Prostate gland (tissue), 2 donors: ENCODE measurements around the gene MRPL14.

Source experiments
- POLR2A ChIP-seq: fragments of 450-650 bp; IDR thresholded peaks from one replicate; pipeline ENCODE4 v1.6.1; 2016; ENCODE audit warnings: antibody characterized with exemption, mild to moderate bottlenecking
- TF ChIP-seq, protein P1 (sequence below), 4 experiments: fragments of 200-600 bp in 2 of 4; fragments of 450-650 bp in 2 of 4; sonication (generic) in 2 of 4; IDR thresholded peaks; 1 replicate in 3 of 4; 2 replicates in 1 of 4; pipeline ENCODE4 v1.5.1; 2016 to 2019; ENCODE audit warnings: antibody characterized with exemption in 4 of 4, mild to moderate bottlenecking in 2 of 4, moderate library complexity in 2 of 4

DNA sequence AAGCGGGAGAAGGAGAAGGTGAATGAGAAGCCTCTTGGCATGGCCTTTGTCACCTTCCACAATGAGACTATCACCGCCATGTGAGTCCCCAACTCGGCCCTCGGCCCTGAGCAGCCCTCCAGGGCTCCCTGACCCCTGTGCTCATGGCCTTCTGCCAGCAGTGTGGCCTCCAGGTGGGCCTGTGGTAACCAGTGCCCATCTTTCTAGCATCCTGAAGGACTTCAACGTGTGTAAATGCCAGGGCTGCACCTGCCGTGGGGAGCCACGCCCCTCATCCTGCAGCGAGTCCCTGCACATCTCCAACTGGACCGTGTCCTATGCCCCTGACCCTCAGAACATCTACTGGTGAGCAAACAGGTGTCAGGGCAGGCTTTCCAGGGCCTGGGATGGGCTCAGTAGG is 21.1 kb upstream of the MRPL14 start:
- TF ChIP-seq, protein P1, sequence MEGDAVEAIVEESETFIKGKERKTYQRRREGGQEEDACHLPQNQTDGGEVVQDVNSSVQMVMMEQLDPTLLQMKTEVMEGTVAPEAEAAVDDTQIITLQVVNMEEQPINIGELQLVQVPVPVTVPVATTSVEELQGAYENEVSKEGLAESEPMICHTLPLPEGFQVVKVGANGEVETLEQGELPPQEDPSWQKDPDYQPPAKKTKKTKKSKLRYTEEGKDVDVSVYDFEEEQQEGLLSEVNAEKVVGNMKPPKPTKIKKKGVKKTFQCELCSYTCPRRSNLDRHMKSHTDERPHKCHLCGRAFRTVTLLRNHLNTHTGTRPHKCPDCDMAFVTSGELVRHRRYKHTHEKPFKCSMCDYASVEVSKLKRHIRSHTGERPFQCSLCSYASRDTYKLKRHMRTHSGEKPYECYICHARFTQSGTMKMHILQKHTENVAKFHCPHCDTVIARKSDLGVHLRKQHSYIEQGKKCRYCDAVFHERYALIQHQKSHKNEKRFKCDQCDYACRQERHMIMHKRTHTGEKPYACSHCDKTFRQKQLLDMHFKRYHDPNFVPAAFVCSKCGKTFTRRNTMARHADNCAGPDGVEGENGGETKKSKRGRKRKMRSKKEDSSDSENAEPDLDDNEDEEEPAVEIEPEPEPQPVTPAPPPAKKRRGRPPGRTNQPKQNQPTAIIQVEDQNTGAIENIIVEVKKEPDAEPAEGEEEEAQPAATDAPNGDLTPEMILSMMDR (IDR thresholded peaks at IDR 0.05), result no peak
- TF ChIP-seq POLR2A, result no peak
